Measurements from ENCODE around the gene NCAPG2.

- TF ChIP-seq CTCF (conservative IDR thresholded peaks at IDR 0.05 in 1 of 2, IDR thresholded peaks at IDR 0.05 in 1 of 2; ENCODE audit: low read depth in 1 of 2, low read length in 2 of 2) (no peak), EZH2 (IDR thresholded peaks at IDR 0.05; ENCODE audit: low read length, missing control alignments) (no peak)
These were observed 38.6 kb upstream of the NCAPG2 start for GRCh38 chr7:158743219-158743618.
